Panc1 (cell line): ENCODE data around the gene LLGL2. TPM values are rescaled to one million over a fixed set of nuclear protein-coding genes. Genes with fewer than 3 reads are reported as not detected.

Experiments used
- ATAC-seq: fragments of 200-7000 bp; cut with Tn5 transposase; 2 replicates; pipeline ENCODE4 v1.9.1; 2020; ENCODE audit warnings: mild to moderate bottlenecking, moderate library complexity
- BruUV-seq: library from RNA; stranded (reverse); fragments of 400-500 nt; replicated peaks from 2 replicates; lab custom pipeline; 2021; lab: Mats Ljungman, UMichigan
- CTCF ChIA-PET: fragments of 300-600 bp; sonication (Branson Sonifier 250); formaldehyde crosslinking; loops from one replicate; lab custom pipeline; 2022; ENCODE audit warnings: antibody characterized with exemption; lab: Charles Lee
- POLR2A ChIA-PET: fragments of 300-600 bp; sonication (Branson Sonifier 250); formaldehyde crosslinking; loops from one replicate; lab custom pipeline; 2022; ENCODE audit warnings: antibody characterized with exemption; lab: Charles Lee
- DNase-seq: peaks from one replicate; pipeline ENCODE4 v3.0.0-alpha.2; 2010; ENCODE audit warnings: low read depth, low spot score
- H3K27ac ChIP-seq: 2 replicates; pipeline ENCODE4 v1.5.1; 2011; ENCODE audit warnings: mild to moderate bottlenecking, low read length, inconsistent platforms
- H3K27me3 ChIP-seq: fragments of 200-500 bp; sonication (Bioruptor generic); 2 replicates; pipeline ENCODE4 v1.6.0; 2014; ENCODE audit warnings: low read length, inconsistent platforms; ENCODE audit not compliant: control insufficient read depth, insufficient read depth
- H3K36me3 ChIP-seq: fragments of 200-500 bp; sonication (Bioruptor generic); 2 replicates; pipeline ENCODE4 v1.5.1; 2014; ENCODE audit warnings: inconsistent platforms, mild to moderate bottlenecking, low read length, moderate library complexity; ENCODE audit not compliant: control insufficient read depth, insufficient read depth
- H3K4me1 ChIP-seq: 2 replicates; pipeline ENCODE4 v1.5.1; 2011; ENCODE audit warnings: inconsistent platforms, mild to moderate bottlenecking, low read length, moderate library complexity; ENCODE audit not compliant: control insufficient read depth, insufficient read depth
- H3K4me3 ChIP-seq, 2 experiments: 2 replicates each; pipeline ENCODE4 v1.5.1; 2011 to 2012; ENCODE audit warnings: low read depth in 2 of 2, low read length in 2 of 2, mild to moderate bottlenecking in 2 of 2, inconsistent platforms in 1 of 2, moderate library complexity in 1 of 2
- H3K9me3 ChIP-seq: fragments of 200-500 bp; sonication (Bioruptor generic); 2 replicates; pipeline ENCODE4 v1.5.1; 2014; ENCODE audit warnings: low read depth, mild to moderate bottlenecking, inconsistent platforms, low read length, moderate library complexity; ENCODE audit not compliant: control insufficient read depth, insufficient read depth
- POLR2AphosphoS5 ChIP-seq: IDR thresholded peaks from 2 replicates; pipeline ENCODE4 v1.6.1; 2012; ENCODE audit warnings: mild to moderate bottlenecking, low read depth, low read length, moderate library complexity
- REST ChIP-seq, 2 experiments: IDR thresholded peaks; 2 replicates each; pipeline ENCODE4 v1.6.1; 2011 to 2012; ENCODE audit warnings: low read depth in 2 of 2, control low read depth in 1 of 2, low read length in 1 of 2, mild to moderate bottlenecking in 1 of 2, moderate library complexity in 1 of 2; ENCODE audit not compliant: insufficient read depth in 1 of 2
- SIN3A ChIP-seq: IDR thresholded peaks from 2 replicates; pipeline ENCODE4 v1.6.1; 2012; ENCODE audit warnings: low read depth, mild to moderate bottlenecking, low read length, moderate library complexity, borderline replicate concordance; ENCODE audit not compliant: insufficient read depth
- TCF7L2 ChIP-seq: IDR thresholded peaks from 2 replicates; pipeline ENCODE4 v1.6.1; 2011; ENCODE audit warnings: mild to moderate bottlenecking, low read depth, low read length, inconsistent platforms
- in situ Hi-C: cut with HindIII; loops from 2 replicates; pipeline ENCODE4 v1.10.0; 2016; ENCODE audit warnings: low sequenced_read_pairs, low pct_unique_long_range_greater_than_20kb
- intact Hi-C: fragments of 100-400 bp; cut with micrococcal nuclease; formaldehyde crosslinking; loops from one replicate; pipeline ENCODE4 v1.10.0; 2022; ENCODE audit not compliant: unreplicated experiment
- total RNA-seq: library from RNA; stranded (reverse); gene quantifications from one replicate; pipeline ENCODE4 v1.2.1, GENCODE V29; 2021; ENCODE audit not compliant: unreplicated experiment
- TF ChIP-seq, protein P1 (sequence below): fragments of 450-650 bp; IDR thresholded peaks from 2 replicates; pipeline ENCODE4 v1.5.1; 2017; ENCODE audit warnings: mild to moderate bottlenecking

The LLGL2 gene
- total RNA-seq, 1 experiment from 2014 or later, result 201 TPM

- no peaks in the 10 kb centered on the region for H3K27me3 ChIP-seq
- CTCF ChIA-PET, result interaction anchor here (0.5 kb wide), 1 partner anchor 78 kb away, joined by 4 read pairs; no protein-coding TSS in a partner anchor
- in situ Hi-C loops (no loop called here), intact Hi-C loops (no loop called here)
- no peak overlapping the region for H3K4me3 ChIP-seq
- BruUV-seq, result no TSS peak
- POLR2A ChIA-PET, result interaction anchor here (0.6 kb wide), 1 partner anchor 10 kb away, joined by 10 read pairs; no protein-coding TSS in a partner anchor
- no peaks in the 10 kb centered on the region for H3K9me3 ChIP-seq
- no peak overlapping the region for H3K27ac ChIP-seq
- peaks cover 24% of the 10 kb centered on the region for H3K4me1 ChIP-seq
- TF ChIP-seq TCF7L2 (no peak), POLR2AphosphoS5 (no peak), SIN3A (no peak), REST (IDR thresholded peaks at IDR 0.05; ENCODE audit: insufficient read depth in 1 of 2, low read depth in 2 of 2, low read length in 1 of 2) (no peak)
- TF ChIP-seq, protein P1, sequence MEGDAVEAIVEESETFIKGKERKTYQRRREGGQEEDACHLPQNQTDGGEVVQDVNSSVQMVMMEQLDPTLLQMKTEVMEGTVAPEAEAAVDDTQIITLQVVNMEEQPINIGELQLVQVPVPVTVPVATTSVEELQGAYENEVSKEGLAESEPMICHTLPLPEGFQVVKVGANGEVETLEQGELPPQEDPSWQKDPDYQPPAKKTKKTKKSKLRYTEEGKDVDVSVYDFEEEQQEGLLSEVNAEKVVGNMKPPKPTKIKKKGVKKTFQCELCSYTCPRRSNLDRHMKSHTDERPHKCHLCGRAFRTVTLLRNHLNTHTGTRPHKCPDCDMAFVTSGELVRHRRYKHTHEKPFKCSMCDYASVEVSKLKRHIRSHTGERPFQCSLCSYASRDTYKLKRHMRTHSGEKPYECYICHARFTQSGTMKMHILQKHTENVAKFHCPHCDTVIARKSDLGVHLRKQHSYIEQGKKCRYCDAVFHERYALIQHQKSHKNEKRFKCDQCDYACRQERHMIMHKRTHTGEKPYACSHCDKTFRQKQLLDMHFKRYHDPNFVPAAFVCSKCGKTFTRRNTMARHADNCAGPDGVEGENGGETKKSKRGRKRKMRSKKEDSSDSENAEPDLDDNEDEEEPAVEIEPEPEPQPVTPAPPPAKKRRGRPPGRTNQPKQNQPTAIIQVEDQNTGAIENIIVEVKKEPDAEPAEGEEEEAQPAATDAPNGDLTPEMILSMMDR, result no peak
- no peak for DNase-seq
- no peak for ATAC-seq
- H3K36me3 ChIP-seq, result peaks cover 3% of the 10 kb centered on the region; the same call in 1 of the 2 replicates
Measured at GRCh38 chr17:75521951-75522727, 3.4 kb upstream of the LLGL2 start.

GRCh38 chr17:75523647-75524046 is 1.9 kb upstream of the LLGL2 start:
- POLR2A ChIA-PET, result no interaction called here

More at GRCh38 chr17:75523647-75524046, 1.9 kb upstream of the LLGL2 start:
- H3K4me1 ChIP-seq, result peaks cover 13% of the 10 kb centered on the region
- no peaks in the 10 kb centered on the region for H3K9me3 ChIP-seq
- intact Hi-C loops (no loop called here), in situ Hi-C loops (no loop called here)
- peaks cover 2% of the 10 kb centered on the region; the same call in 1 of the 2 replicates for H3K36me3 ChIP-seq
- TF ChIP-seq SIN3A, result no peak
- TF ChIP-seq TCF7L2, result no peak
- no peak for TF ChIP-seq REST (IDR thresholded peaks at IDR 0.05; ENCODE audit: insufficient read depth in 1 of 2, low read depth in 2 of 2, low read length in 1 of 2)
- TF ChIP-seq, protein P1, result no peak
- no peak for TF ChIP-seq POLR2AphosphoS5
- no peak overlapping the region for H3K4me3 ChIP-seq
- H3K27ac ChIP-seq, result no peak overlapping the region
- ATAC-seq (no peak), DNase-seq (no peak)
- CTCF ChIA-PET, result interaction anchor here (1.9 kb wide), 1 partner anchor 7 kb away, joined by 8 read pairs; the partner anchor contains the start of gene TSEN54
- H3K27me3 ChIP-seq, result no peaks in the 10 kb centered on the region
- no TSS peak for BruUV-seq
